GM18498 (cell line): ENCODE results near the gene RRAS.

Source experiments
- ATAC-seq: cut with Tn5 transposase; IDR thresholded peaks from one replicate; pipeline ENCODE4 v1.9.1; 2021; ENCODE audit warnings: mild to moderate bottlenecking, moderate library complexity; ENCODE audit not compliant: unreplicated experiment

RRAS gene

DNA sequence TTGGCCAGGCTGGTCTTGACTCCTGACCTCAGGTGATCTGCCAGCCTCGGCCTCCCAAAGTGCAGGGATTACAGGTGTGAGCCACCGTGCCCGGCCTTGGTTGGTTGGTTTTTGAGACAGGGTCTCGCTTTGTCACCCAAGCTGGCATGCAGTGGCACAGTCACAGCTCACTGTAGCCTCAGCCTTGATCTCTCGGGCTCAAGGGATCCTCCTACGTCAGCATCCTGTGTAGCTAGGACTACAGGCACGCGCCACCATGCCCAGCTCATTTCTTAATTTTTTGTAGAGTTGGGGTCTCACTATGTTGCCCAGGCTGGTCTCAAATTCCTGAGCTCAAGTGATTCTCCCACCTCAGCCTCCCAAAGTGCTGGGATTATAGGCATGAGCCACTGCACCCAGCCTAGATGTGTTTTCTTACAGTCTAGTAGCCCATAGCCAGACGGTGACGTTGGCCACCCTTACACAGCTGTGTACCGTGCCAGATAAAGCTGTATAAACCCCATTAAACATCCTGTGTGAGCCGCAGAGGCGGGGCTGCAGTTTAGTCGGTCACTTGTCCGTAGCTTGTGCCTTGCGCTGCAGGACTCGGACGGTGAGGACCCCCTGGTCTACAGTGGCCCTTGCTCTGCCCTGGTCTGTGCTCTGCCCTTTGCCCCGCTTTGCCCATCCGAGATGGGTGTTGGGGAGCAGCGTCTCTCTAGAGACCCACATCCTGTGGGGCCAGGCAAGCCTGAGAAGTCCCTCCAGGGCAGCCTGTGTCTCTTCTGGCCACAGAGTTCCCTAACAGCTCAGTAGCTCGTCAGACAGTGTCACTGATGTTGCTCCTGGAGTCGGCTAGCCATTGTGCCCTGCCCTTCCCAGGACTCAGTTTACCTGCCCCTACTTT, 15.9 kb upstream of the RRAS start:
- no peak for ATAC-seq

DNA sequence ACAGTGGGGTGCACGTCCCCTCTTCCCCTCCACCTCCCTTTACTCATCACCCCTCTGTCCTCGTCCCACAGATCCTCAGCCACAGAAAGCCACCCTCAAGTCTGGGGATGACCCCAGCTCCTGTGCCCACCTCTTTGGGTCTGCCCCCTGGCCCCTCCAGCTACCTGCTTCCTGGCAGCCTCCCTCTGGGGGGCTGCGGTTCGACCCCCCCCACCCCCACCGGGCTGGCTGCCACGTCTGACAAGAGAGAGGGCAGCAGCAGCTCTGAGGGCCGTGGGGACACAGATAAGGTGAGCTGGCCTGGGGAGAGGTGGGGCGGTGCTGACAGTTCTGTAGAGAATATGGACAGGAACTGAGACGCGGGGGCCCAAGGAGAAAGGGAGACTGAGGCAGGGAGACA, 14.6 kb upstream of the RRAS start:
- ATAC-seq = no peak

DNA sequence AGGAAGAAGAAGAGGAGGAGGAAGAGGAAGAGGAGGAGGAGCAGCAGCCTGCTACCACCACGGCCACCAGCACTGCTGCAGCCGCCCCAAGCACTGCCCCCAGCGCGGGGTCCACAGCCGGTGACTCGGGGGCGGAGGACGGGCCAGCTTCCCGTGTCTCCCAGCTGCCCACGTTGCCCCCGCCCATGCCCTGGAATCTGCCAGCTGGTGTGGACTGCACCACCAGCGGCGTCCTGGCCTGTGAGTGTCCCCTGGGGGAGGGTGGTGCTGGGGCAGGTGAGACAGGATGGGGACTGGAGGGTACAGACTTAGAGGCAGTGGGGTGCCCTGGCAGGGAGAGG, 13.5 kb upstream of the RRAS start:
- ATAC-seq = no peak

DNA sequence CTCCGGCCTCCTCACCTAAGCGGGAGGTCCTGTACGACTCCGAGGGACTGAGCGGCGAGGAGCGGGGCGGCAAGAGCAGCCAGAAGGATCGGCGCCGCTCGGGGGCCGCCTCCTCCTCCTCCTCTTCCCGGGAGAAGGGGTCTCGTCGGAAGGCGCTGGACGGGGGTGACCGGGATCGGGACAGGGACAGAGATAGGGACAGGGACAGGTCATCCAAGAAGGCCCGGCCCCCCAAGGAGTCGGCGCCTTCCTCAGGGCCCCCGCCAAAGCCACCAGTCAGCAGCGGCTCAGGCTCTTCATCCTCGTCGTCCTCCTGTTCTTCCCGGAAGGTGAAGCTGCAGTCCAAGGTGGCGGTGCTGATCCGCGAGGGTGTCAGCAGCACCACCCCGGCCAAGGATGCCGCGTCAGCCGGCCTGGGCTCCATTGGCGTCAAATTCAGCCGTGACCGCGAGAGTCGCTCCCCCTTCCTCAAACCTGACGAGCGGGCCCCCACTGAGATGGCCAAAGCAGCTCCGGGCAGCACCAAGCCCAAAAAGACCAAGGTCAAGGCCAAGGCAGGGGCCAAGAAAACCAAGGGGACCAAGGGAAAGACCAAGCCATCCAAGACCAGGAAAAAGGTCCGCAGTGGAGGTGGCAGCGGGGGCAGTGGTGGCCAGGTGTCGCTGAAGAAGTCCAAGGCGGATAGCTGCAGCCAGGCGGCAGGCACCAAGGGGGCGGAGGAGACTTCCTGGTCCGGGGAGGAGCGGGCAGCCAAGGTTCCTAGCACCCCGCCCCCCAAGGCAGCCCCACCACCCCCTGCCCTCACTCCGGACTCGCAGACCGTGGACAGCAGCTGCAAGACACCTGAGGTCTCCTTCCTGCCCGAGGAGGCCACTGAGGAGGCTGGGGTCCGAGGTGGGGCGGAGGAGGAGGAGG, 12.9 kb upstream of the RRAS start:
- ATAC-seq = no peak

DNA sequence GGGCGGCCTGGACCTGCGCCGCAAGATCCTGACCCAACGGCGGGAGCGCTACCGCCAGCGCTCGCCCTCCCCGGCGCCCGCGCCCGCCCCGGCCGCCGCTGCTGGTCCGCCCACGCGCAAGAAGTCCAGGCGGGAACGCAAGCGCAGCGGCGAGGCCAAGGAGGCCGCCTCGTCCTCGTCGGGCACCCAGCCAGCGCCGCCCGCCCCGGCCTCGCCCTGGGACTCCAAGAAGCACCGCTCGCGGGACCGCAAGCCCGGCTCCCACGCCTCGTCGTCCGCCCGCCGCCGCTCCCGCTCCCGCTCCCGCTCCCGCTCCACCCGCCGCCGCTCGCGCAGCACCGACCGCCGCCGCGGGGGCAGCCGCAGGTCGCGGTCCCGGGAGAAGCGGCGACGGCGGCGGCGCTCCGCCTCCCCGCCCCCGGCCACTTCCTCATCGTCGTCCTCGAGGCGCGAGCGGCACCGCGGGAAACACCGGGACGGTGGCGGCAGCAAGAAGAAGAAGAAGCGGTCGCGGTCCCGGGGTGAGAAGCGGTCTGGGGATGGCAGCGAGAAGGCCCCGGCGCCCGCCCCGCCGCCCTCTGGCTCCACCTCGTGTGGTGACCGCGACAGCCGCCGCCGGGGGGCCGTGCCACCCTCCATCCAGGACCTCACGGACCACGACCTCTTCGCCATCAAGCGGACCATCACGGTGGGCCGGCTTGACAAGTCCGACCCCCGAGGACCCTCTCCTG, 12.0 kb upstream of the RRAS start:
- no peak for ATAC-seq

DNA sequence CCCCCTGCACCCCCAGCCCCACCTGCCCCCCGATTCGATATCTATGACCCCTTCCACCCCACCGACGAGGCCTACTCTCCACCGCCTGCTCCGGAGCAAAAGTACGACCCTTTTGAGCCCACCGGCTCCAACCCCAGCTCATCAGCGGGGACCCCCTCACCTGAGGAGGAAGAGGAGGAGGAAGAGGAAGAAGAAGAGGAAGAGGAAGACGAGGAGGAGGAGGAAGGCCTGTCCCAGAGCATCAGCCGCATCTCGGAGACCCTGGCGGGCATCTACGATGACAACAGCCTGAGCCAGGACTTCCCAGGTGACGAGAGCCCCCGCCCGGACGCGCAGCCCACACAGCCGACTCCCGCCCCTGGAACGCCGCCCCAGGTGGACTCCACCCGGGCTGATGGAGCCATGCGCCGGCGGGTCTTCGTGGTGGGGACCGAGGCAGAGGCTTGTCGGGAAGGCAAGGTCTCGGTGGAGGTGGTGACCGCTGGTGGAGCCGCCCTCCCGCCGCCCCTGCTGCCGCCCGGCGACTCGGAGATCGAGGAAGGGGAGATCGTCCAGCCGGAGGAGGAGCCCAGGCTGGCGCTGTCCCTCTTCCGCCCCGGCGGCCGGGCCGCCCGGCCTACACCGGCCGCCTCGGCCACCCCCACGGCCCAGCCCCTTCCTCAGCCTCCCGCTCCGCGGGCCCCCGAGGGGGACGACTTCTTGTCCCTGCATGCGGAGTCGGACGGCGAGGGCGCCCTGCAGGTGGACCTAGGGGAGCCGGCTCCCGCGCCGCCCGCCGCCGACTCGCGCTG, 11.3 kb upstream of the RRAS start:
- ATAC-seq = no peak

DNA sequence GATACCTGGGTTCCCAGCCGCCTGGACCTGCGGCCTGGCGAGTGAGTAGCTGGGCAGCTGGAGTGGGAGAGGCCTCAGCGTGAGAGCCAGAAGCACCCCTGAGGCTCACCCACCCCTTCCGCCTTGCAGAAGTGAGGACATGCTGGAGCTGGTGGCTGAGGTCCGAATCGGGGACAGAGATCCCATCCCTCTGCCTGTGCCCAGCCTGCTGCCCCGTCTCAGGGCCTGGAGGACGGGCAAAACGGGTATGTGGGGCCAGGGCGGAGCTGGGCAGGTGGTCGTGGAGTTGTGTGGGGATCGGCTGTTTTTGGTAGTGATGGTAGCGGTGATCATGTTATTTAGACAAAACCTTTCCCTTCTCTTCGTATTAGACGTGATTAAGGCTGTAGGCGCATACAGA, 6.6 kb upstream of the RRAS start:
- no peak for ATAC-seq

DNA sequence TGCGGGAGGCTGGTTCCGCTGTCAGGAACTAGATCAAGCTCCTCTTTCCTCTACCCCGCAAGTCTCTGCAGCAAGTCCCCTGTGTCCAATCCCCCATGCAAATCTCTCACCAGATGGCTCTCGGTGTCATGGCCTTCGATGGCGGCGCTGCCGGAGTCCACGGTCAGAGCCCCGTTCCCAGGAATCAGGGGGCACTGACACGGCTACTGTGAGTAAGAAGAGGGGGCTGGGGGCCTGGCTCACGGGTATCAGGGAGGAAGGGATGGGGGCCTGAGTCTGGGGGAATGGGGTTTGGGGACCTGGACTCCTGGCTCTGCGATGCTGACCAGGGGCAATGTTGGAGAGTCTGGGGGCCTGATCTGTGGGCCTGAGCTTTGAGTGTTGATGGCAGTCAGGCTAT, 6.1 kb upstream of the RRAS start:
- no peak for ATAC-seq

DNA sequence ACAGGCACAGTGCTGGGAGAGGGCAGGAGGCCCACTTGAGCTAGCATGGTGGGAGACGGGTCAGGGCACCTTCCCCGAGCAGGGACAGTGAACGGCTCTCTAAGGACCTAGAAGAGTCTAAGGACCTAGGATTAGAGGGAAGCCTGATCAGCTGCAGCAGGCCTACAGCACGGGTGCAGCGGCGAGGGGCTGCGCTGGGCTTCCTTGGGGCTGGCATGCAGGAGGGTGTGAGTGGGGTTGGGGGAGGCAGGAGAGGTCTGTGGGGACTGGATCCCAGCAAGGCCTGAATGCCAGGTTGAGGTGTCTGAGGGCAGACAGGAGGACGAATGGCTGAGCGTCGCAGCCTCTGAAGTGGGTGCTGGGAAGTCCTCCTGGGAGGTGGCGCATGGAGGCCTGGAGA, 5.6 kb upstream of the RRAS start:
- no peak for ATAC-seq

DNA sequence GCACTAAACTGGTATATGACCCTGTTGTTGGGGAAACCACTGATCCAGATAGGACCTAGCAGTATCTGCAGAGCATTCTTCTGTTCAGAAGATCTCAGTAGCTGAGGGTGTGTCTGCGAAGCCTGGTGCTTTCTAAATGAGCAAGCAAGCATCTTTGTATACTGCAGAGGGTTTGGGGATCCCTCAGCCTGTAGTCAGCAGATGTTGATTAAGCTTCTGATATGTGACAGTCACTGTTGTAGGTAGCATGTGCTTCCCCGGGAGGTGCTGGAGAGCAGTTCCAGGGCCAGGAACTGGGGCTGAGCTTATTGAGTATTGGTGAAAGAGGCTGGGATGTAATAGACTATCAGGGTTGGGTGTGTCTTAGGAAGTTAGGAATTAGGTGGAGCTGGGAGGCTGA, 3.5 kb upstream of the RRAS start:
- ATAC-seq = no peak

DNA sequence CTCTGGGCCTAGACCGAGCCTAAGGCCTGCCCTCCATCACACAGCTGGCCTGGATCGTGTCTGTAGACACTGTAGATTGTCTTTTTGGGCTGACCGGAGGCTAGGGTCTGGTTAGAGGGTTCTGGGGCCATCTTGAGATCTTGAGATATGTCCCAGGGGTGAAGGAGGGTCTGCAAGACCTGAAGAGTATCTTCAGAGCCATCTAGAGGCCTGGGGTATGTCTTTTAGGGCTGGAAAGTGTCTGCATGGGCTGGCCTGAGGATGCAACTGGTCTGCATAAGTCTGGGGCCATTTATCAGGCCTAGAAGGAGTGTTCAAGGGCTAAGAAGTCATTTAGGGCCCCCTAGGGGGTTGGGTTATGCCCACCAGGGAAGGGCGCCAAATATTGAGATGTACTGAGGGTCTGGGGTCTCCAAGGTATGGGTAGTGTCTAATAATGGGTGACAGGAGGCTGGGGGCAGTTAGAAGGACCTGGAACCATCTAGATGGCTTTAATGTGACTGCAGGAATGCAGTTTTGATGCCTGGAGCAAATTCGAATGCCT, 2.6 kb upstream of the RRAS start:
- no peak for ATAC-seq

DNA sequence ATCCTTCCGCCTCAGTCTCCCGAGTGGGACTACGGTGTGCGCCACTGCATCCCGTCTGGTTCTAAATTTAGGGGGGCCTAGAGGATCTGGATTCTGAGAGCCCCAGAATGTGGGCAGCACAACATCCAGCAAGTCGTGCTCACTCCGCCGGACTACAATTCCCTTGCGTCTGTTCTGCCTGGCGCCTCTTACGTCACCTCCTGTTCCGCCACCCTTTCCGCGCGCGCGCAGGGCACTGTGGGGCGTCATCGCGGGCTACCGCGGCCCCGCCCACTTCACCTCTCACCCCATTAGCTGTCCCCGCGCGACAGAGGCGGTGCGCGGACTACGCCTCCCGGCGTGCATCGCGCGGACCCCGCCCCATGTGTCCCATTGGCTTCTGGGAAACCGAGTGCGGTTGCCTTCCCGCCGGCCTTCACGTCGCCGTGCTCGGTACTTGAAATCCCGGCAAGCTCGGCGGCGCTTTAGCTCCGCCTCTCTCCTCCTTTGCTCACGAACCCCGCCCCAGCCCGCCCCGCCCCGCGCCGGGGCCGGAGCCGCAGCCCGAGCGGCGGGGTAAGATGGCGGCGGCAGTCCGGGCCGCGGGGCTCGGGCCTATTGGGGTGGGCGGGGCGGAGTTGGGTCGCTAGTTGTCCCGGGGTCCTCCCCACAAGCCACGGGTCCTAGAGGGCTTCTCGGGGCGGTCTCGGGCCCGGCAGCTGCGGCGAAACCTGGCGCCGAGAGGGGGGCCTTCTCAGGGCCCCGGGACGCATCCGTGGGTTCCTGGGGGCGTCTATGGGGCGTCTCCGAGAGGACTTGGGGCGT, 1.9 kb upstream of the RRAS start, which contains the start of gene SCAF1:
SCAF1 (plus strand) TSS at position 522 of the 804 bp plus-strand sequence. CDS start 2,818 bp downstream, outside the sequence.
- peak; percentile 55 for ATAC-seq

DNA sequence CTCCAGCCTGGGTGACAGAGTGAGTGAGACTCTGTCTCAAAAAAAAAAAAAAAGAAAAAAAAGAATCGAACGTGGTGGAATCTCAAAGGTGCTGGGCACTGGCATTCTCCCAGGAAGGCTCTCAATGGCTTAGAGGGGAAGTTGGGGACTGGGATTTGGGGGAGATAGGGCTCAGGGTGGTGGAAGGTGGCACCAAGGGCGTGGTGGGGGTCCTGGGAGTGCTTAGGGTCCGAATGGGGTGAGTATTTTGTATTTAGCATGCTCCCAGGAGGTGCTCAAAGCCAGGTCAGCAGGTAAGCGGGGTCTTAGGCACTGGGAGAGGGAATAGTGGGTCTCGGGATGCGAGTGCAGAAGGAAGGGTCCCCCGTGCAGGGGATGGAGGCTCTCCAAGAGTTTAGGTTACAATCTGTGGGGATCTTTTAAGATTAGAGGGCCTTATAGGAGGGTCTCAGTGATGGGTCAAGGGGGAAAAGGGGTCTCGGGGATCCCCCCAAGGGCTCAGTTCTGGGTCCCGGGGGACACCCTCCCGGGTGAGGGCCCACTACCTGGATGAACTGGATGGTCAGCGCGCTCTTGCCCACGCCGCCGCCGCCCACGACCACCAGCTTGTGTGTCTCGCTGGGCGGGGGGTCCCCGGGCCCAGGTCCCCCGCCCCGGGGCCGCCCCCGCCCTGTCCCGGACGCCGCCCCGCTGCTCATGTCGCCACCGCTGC, 386 bp downstream of the RRAS start:
- no peak for ATAC-seq

DNA sequence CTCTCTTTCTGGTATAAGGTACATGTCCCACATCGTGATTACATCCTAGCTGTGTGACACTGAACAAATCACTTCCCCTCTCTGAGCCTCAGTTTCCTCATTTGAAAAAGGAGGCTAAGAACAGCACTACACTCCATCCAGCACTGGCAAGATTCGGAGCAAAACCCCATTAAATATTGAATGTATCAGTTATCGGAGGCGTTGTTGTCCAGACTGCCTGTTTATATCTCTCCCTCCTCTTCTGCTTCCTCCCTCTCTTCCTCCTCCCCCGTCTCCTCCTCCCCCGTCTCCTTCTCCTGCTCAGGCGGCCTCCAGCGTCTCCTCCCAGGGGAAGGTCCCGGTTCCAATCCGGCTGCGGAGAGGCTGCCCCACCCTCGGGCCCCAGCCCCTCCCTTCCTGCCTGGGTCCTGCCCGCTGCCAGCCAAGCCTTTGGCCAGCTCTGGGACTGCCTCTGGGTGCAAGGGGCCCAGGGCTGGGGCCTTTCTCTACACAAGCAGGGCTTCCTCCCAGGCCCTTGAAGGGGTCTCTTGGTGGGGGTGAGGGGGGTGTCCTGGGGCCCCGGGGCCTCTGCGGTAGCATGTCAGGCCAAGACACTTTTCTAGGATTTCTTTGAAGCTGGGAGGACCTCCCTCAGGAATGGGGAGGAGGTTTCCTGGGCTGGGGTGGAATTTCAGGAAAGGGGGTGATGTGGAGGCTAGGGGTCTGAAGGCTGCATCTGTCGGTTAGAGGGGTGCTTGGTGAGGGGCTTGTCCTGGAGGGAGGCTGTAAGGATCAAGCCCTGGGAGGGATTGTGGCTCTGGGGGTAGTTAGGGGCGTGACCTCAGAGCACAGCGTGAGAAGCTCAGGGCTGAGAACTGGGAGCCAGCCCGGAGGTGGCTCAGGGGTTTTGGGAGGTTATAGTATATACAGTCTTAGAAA, 1.9 kb downstream of the RRAS start:
- no peak for ATAC-seq

DNA sequence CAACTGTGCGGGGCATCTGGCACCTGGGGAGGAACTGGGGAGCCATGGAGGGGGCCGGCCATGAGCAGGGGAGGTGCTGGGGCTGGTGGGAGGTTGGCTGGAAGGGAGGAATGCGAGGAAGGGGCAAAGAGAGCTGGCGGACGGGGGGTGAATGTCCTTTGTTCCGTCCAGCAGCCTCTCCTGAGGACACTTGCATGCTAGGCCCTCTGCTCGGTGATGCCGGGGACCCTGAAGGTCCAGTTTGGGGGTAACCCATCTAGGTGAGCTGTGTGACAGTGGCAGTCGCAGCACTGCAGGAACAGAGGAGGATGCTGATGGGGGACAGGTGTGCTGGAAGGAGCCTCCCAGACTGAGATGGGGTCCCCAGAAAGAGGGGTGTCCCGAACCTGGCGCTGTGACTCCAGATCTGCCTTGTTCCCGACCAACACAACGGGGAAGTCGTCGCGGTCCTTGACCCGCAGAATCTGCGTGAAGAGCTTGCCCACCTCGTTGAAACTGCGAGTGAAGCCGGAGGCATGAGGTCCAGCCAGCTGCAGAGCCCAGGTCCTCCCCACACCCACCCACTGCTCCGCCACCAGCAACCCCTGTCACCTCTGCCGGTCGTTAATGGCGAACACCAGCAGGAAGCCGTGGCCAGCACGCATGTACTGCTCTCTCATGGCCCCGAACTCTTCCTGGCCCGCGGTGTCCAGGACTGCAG, 3.6 kb downstream of the RRAS start:
- ATAC-seq = no peak

DNA sequence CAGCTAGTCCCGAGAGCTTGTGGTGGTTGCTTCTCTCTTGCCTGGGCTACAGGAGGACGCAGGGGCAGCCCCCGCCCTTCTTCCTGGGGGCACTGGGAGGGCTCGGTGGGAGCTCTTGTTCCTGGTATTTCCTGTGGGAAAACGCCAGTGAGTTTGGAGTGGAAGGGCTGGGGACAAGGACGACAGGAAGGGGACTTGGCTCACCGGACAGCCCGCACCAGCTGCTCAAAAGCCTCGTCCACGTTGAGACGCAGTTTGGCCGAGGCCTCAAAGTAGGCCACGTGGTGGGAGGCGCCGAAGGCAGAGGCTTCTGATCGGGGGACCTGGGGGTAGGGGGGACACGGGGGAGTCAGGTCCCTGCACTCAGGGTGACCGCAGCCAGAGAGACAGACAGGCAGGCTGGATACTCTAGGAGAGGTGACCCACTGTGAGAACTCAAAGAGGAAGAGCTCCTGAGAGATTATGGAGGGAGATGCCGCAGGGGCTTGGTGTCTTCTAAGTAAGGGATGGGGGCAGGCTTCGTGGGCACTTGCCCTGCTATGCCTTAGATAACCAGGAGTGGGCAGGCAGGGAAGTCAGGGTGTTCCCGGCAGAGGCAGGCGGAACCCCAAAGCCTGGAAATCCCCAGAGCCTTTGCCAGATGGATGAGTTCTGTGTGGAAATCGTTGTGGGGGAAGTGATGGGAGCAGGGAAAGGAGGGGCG, 4.3 kb downstream of the RRAS start:
- no peak for ATAC-seq
